A673 (cell line): Measurements from ENCODE around the gene INTS1.

Experiments used
- EZH2 ChIP-seq: fragments of 200-600 bp; sonication (generic); IDR thresholded peaks from 2 replicates; pipeline ENCODE4 v1.6.1; 2017; ENCODE audit warnings: borderline replicate concordance, low read depth, mild to moderate bottlenecking, mixed read lengths, antibody characterized with exemption, low read length; ENCODE audit not compliant: poor library complexity, severe bottlenecking
- TF ChIP-seq, protein P1 (sequence below): fragments of 300-800, 200-600 bp; sonication (generic); conservative IDR thresholded peaks from 2 replicates; pipeline ENCODE4 v1.5.1; 2017; ENCODE audit warnings: low read depth, mild to moderate bottlenecking, antibody characterized with exemption, low read length, moderate library complexity, mixed read lengths

DNA sequence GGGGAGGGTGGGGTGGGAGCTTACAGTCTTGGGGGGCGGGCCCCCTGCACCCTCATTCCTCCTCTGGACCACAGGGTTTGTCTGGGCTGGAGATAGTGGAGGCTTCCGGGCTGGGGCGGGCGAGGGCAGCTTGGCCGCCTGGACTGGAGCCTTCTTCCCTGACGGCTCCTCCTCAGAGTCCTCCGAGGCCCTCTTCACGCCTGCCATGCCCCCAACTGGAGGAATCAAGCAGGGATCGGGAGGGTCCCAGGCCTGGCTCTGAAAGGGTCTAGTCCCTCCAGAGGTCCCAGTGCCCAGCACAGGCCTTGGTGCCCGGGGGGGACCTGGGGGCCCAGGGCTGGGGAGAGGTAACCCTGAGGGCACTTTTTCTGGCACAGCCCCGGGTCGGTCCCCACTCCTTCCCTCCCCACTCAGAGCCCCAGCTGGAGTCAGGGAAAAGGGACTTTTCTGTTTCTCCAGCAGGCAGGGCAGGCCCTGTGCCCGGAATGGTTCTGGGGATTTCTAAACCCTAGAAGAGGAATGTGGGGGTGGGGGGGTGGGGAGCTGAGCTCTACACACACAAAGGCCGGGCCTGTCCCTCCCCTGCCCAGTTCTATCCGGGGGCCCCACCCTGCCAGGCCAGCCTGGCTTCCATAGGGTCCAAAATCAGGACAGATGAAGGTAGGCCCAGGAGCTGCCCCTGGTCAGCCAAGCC, 56.5 kb downstream of the INTS1 start:
- no peak for TF ChIP-seq EZH2
- TF ChIP-seq, protein P1, sequence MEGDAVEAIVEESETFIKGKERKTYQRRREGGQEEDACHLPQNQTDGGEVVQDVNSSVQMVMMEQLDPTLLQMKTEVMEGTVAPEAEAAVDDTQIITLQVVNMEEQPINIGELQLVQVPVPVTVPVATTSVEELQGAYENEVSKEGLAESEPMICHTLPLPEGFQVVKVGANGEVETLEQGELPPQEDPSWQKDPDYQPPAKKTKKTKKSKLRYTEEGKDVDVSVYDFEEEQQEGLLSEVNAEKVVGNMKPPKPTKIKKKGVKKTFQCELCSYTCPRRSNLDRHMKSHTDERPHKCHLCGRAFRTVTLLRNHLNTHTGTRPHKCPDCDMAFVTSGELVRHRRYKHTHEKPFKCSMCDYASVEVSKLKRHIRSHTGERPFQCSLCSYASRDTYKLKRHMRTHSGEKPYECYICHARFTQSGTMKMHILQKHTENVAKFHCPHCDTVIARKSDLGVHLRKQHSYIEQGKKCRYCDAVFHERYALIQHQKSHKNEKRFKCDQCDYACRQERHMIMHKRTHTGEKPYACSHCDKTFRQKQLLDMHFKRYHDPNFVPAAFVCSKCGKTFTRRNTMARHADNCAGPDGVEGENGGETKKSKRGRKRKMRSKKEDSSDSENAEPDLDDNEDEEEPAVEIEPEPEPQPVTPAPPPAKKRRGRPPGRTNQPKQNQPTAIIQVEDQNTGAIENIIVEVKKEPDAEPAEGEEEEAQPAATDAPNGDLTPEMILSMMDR: no peak
